Astrocyte of the hippocampus (primary cell): Measurements from ENCODE around the gene CA11.
A peak's percentile ranks its signal among the peaks of the same experiment; 100 is the strongest.
"Not testable (repeated sequence)": the region's sequence is repeated elsewhere in the genome, so short reads cannot be mapped to it uniquely, and the experiment has no call there.

Experiments used
- DNase-seq: peaks from one replicate; pipeline ENCODE4 v3.0.0; 2011; ENCODE audit warnings: low read depth, low spot score

The CA11 gene

DNA sequence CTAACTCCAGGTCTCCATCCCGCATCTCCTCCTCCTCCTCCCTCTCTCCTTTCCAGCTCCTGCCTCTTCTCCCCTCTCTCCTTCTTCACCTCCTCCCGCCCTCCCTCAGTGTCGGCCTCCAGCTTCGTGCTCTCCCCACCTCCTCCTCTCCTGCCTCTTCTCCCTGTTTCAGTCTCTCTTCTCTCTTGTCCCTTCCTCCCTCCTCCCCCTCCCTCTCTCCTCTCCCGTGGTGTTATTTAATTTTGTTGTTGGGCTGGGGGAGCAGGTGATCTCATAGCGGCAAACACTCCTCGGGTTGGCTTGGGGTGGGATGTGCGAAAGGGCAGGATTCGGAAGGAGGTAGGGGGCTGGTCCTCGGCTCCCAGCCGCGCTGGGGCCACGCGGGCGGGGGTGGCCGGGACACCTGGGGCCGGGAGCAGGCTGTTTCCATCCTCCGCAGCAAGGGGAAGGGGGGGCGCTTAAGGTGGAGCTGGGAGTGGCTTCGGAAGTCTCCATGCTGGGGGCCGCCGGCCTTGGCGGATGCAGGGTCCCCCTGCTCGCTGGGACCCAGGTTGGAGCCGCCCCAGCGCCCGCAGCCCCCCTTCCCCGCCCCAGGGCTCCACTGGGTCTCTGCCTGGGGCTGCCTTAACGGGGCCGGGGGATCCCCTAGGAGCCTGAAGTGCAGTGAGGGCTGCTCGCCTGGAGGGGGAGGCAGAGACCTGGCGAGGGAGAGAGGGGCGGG, at the start of gene CA11:
CA11 (minus strand) TSS at position 187 of the 721 bp plus-strand sequence. CDS start 555 bp downstream, outside the sequence.
- peak; percentile 94 for DNase-seq

DNA sequence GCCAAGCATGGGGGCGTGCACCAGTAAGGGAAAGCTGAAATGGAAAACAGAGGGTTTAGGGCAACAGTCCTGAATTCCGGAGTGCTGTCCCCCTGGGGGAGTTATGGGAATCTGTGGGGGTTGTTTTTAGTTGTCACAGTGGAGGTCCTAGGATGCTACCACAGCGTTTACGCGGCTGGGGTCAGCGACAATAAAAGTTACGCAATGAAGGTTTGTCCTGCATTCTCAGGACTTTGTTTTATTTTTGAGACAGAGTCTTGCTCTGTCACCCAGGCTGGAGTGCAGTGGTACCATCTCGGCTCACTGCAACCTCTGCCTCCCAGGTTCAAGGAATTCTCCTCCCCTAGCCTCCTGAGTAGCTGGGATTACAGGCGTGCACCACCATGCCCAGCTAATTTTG, 47.6 kb upstream of the CA11 start:
- not testable (repeated sequence) for DNase-seq

GRCh38 chr19:48689449-48689848, 43.5 kb upstream of the CA11 start:
- DNase-seq: no peak

- DNase-seq: no peak
Observed at GRCh38 chr19:48687776-48688175, 41.8 kb upstream of the CA11 start.

DNA sequence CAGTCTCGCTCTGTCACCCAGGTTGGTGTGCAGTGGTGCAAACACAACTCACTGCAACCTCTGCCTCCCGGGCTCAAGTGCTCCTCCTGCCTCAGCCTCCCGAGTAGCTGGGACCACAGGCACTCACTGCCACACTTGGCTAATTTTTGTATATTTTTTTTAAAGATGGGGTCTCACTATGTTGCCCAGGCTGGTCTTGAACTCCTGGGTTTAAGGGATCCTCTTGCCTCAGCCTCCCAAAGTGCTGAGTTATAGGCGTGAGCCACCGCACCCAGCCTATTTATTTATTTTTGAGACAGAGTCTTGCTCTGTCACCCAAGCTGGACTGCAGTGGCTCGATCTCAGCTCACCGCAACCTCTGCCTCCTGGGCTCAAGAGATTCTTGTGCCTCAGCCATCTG, 40.6 kb upstream of the CA11 start:
- DNase-seq: not testable (repeated sequence)

GRCh38 chr19:48686088-48686487, 40.1 kb upstream of the CA11 start:
- no peak for DNase-seq

GRCh38 chr19:48685583-48685982, 39.6 kb upstream of the CA11 start:
- DNase-seq: no peak

- DNase-seq: peak; percentile 55
Observed at GRCh38 chr19:48683349-48683748, 37.4 kb upstream of the CA11 start.

- DNase-seq: peak; percentile 94
Observed at GRCh38 chr19:48681127-48681470, 35.1 kb upstream of the CA11 start.

- no peak for DNase-seq
Observed at GRCh38 chr19:48680436-48681126, 34.6 kb upstream of the CA11 start.

DNA sequence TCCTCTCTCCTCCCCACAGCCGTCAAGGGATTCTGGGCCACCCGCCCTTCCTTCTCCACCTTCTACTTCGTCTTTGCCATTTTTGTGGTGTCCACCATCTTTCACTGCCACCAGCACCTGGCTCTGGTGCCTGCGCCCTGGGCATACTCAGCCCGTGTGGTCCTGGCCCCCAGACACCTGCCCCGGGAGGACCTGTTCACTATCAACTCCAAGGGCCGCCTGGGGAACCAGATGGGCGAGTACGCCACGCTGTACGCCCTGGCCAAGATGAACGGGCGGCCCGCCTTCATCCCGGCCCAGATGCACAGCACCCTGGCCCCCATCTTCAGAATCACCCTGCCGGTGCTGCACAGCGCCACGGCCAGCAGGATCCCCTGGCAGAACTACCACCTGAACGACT, 34.0 kb upstream of the CA11 start:
- DNase-seq: not testable (repeated sequence)

GRCh38 chr19:48678201-48678600, 32.2 kb upstream of the CA11 start:
- no peak for DNase-seq

- DNase-seq: no peak
Observed at GRCh38 chr19:48676887-48677286, 30.9 kb upstream of the CA11 start.

DNA sequence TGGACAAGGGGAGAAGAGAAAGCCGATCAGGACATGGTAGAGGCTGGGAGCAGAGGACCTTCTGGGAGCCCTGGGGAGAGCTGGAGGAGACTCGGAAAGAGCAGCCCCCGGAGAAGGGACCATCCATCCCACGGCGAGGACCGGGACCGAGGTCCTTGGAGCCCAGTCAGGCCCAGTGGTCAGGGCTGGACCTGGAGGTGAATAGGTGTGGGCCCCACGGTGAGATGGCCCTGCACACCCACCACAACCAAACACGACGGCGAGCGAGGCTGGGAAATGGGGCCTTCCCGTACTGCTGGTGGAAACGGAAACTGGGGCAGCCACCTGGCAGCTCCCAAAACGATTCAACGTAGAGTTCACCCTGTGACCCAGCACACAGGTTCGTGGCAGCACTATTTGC, 30.5 kb upstream of the CA11 start:
- no peak for DNase-seq

- DNase-seq: peak; percentile 91
Observed at GRCh38 chr19:48674921-48675824, 29.2 kb upstream of the CA11 start.

GRCh38 chr19:48674216-48674809, 28.3 kb upstream of the CA11 start:
- no peak for DNase-seq

GRCh38 chr19:48673436-48674100, 27.6 kb upstream of the CA11 start:
- no peak for DNase-seq

DNA sequence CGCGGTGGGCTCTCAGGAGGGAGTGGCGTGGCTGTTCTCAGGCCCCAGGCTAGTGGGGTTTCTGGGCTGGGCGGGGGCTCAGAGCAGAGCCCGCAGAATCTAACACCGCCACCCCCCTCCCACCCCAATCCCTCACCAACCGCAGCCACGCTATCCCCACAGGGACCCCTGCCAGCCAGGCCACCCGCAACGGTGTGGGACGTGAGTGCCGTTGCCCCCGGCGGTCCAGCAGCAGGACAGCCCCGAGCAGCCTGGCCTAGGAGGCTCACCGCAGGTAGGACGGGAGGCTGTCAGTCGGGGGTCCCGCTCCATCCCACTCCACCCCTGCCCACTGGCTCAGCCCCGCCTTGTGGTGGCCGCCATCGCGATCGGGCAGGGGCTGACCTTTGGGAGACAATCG, 27.0 kb upstream of the CA11 start, which contains the start of gene NTN5:
NTN5 (minus strand) TSS at position 24 of the 400 bp plus-strand sequence. CDS start 2,031 bp downstream, outside the sequence.
- DNase-seq: no peak

DNA sequence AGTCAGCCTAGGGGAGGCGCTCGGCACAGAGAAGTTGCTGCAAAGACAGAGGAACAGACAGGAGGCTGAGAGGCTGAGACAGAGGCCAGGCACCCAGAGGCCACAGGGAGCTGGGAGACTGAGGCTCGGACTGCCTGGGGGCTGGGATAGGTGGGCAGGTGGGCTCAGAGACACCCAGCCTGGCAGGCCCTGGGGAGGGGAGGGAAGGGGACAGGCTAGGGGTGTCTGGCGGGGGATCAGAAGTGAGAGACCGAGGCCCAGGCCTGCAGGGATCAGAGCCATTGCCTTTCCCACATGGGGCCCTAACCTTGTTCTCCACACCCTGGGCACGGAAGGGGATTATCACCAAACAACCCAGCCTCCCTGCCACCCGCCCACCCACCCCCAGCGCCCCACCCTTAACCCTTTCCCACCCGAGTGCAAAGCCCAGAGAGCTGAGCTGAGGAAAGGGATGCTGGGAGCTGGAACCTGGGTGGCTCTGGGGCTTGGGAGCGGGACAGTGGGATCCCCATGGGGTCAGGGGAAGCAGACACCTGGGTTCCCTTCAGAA, 25.5 kb upstream of the CA11 start:
- no peak for DNase-seq

DNA sequence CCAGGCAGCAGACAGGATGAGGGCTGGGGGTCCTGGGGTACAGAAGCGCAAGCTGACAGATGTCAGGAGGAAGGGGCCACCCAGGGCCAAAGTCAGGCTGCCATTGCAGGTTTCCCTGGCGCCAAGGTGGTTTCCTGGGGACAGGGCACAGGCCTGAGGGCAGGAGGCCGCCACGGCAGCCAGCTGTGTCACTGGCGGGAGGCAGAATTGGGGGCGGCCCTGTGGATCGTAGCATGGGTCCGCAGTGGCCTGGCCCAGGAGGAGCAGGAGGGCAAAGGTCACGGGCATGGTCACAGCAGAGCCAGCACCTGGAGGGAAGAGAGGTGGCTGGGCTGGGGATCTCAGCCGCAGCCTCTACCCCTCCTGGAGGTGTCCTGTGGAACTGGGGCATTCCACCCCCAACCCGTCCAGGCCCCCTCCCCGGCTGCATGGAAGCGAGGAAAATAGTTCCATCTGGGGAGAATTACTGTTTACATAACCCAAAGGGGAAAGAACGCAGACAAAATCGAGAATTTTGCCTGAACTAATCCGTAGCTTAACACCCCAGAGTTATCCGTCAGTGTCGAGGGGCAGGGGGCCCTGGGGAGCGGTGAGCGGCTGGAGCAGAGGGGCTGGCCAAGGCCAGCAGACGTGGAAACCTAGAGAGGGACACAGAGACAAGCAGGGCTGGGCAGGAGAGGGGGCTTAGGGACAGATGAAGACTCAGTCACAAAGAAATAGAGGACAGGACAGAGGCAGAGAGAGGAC, 24.9 kb upstream of the CA11 start:
- no peak for DNase-seq
